Measurements from ENCODE around the gene IFNG-AS1. TPM values are rescaled to one million over a fixed set of nuclear protein-coding genes. Genes with fewer than 3 reads are reported as not detected.

Gene IFNG-AS1
- total RNA-seq (2022; extraction: Qiagen RNA extraction): not detected in 5 replicates

GRCh38 chr12:67989184-67989920 lies at the start of gene IFNG-AS1:
IFNG-AS1 (plus strand) TSS chr12:67989447.

Other genes starting within 250 kb of the IFNG-AS1 start
- gene IFNG, start 170.3 kb downstream of the IFNG-AS1 start, total RNA-seq (2022; extraction: Qiagen RNA extraction): not detected in 5 replicates
- gene IL26, start 236.4 kb downstream of the IFNG-AS1 start, total RNA-seq (2022; extraction: Qiagen RNA extraction): not detected in 5 replicates

All from A549 treated with Hydrocortisone at 1 μM for 4 hours (cell line).